Sigmoid colon (tissue), 4 donors: ENCODE data around the gene C3orf22.

Source experiments
- CTCF ChIP-seq, 4 experiments: fragments of 450-650 bp in 3 of 4; fragments of 200-600 bp in 1 of 4; IDR thresholded peaks; one replicate each; pipeline ENCODE4 v1.5.1; 2016 to 2019; ENCODE audit warnings: antibody characterized with exemption in 4 of 4, mild to moderate bottlenecking in 3 of 4, moderate library complexity in 2 of 4
- EP300 ChIP-seq, 4 donors: sonication (generic); formaldehyde crosslinking; IDR thresholded peaks; one replicate each; pipeline ENCODE4 v1.6.1; 2017; ENCODE audit warnings: antibody characterized with exemption in 4 of 4
- POLR2A ChIP-seq, 2 donors: fragments of 450-650 bp; IDR thresholded peaks; one replicate each; pipeline ENCODE4 v1.6.1; 2016; ENCODE audit warnings: antibody characterized with exemption in 2 of 2, mild to moderate bottlenecking in 2 of 2, moderate library complexity in 2 of 2
- POLR2AphosphoS5 ChIP-seq, 4 donors: sonication (generic); formaldehyde crosslinking; IDR thresholded peaks; one replicate each; pipeline ENCODE4 v1.6.1; 2017; ENCODE audit warnings: antibody characterized with exemption in 4 of 4

GRCh38 chr3:126533506-126533905 is 25.2 kb downstream of the C3orf22 start:
- TF ChIP-seq CTCF (IDR thresholded peaks at IDR 0.05): no peak
- no peak for TF ChIP-seq POLR2AphosphoS5 (IDR thresholded peaks at IDR 0.05)
- no peak for TF ChIP-seq EP300 (IDR thresholded peaks at IDR 0.05)
- TF ChIP-seq POLR2A (IDR thresholded peaks at IDR 0.05): no peak
